Measurements from ENCODE around the gene PSPH. TPM values are rescaled to one million over a fixed set of nuclear protein-coding genes. Genes with fewer than 3 reads are reported as not detected.
"Not testable (repeated sequence)": the region's sequence is repeated elsewhere in the genome, so short reads cannot be mapped to it uniquely, and the experiment has no call there.

Gene PSPH
- total RNA-seq, 1 experiment from 2014 or later = 39.9 TPM

DNA sequence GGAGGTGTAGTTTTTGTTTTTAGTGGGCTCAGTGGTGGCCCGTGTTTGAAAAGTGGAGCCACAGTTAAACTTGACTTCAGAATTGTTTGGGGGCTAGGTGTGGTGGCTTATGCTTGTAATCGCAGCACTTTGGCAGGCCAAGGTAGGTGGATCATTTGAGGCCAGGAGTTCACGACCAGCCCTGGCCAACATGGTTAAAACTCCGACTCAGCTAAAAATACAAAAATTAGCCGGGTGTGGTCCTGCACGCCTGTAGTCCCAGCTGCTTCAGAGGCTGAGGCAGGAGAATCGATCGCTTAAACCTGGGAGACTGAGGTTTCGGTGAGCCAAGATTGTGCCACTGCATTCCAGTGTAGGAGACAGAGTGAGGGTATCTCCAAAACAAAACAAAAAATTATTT, 2.1 kb upstream of the PSPH start:
- Mint-ChIP-seq H3K9me3 (ENCODE audit: low read depth, unreplicated experiment) (no peaks in the 10 kb centered on the region), H3K27me3 (ENCODE audit: unreplicated experiment) (no peaks in the 10 kb centered on the region), H3K36me3 (ENCODE audit: insufficient read depth, unreplicated experiment) (peaks cover 97% of the 10 kb centered on the region), H3K4me1 (ENCODE audit: low read depth, unreplicated experiment) (peaks cover 50% of the 10 kb centered on the region), H3K27ac (ENCODE audit: unreplicated experiment) (peak overlapping the region; percentile 95), H3K4me3 (ENCODE audit: low read depth, unreplicated experiment) (peak overlapping the region; percentile 94)
- CTCF ChIA-PET = interaction anchor here (1.1 kb wide), 1 partner anchor 19 kb away, joined by 3 read pairs; no protein-coding TSS in a partner anchor
- TF ChIP-seq, protein P1, sequence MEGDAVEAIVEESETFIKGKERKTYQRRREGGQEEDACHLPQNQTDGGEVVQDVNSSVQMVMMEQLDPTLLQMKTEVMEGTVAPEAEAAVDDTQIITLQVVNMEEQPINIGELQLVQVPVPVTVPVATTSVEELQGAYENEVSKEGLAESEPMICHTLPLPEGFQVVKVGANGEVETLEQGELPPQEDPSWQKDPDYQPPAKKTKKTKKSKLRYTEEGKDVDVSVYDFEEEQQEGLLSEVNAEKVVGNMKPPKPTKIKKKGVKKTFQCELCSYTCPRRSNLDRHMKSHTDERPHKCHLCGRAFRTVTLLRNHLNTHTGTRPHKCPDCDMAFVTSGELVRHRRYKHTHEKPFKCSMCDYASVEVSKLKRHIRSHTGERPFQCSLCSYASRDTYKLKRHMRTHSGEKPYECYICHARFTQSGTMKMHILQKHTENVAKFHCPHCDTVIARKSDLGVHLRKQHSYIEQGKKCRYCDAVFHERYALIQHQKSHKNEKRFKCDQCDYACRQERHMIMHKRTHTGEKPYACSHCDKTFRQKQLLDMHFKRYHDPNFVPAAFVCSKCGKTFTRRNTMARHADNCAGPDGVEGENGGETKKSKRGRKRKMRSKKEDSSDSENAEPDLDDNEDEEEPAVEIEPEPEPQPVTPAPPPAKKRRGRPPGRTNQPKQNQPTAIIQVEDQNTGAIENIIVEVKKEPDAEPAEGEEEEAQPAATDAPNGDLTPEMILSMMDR (IDR thresholded peaks at IDR 0.05; ENCODE audit: unreplicated experiment) = no peak
- DNase-seq = no peak
- intact Hi-C loops (cut with micrococcal nuclease; ENCODE audit: unreplicated experiment) = no loop called here
- BruUV-seq (replicated peaks) = no TSS peak

GRCh38 chr7:56051053-56051338, 248 bp downstream of the PSPH start:
- Mint-ChIP-seq H3K9me3 (ENCODE audit: low read depth, unreplicated experiment) (no peaks in the 10 kb centered on the region), H3K27ac (ENCODE audit: unreplicated experiment) (peak overlapping the region; percentile 95), H3K4me3 (ENCODE audit: low read depth, unreplicated experiment) (peak overlapping the region; percentile 94), H3K27me3 (ENCODE audit: unreplicated experiment) (no peaks in the 10 kb centered on the region), H3K36me3 (ENCODE audit: insufficient read depth, unreplicated experiment) (peaks cover 88% of the 10 kb centered on the region), H3K4me1 (ENCODE audit: low read depth, unreplicated experiment) (peaks cover 53% of the 10 kb centered on the region)
- DNase-seq = no peak
- TF ChIP-seq, protein P1 (IDR thresholded peaks at IDR 0.05; ENCODE audit: unreplicated experiment) = no peak
- CTCF ChIA-PET = interaction anchor here (0.8 to 1.3 kb wide), 13 partner anchors 8 to 409 kb away, joined by 3 to 12 read pairs (median 4); partner anchors contain the start of genes CHCHD2, PHKG1 and SUMF2
- TSS peak; percentile 92 for BruUV-seq (replicated peaks)
- intact Hi-C loops (cut with micrococcal nuclease; ENCODE audit: unreplicated experiment) = loop anchor here (1.0 to 2.0 kb wide), 2 partner anchors 11 to 16 kb away; no protein-coding TSS in a partner anchor

GRCh38 chr7:56048763-56049162, 2.5 kb downstream of the PSPH start:
- peak overlapping the region; percentile 94 for H3K4me3 Mint-ChIP-seq (ENCODE audit: low read depth, unreplicated experiment)
- CTCF ChIA-PET = interaction anchor here (0.6 to 0.9 kb wide), 3 partner anchors 15 to 394 kb away, joined by 5 to 7 read pairs (median 6); no protein-coding TSS in a partner anchor

GRCh38 chr7:56048245-56048644, 3.0 kb downstream of the PSPH start:
- H3K27ac Mint-ChIP-seq (ENCODE audit: unreplicated experiment) = peak overlapping the region; percentile 95
- TF ChIP-seq, protein P1 (IDR thresholded peaks at IDR 0.05; ENCODE audit: unreplicated experiment) = no peak
- no TSS peak for BruUV-seq (replicated peaks)
- peaks cover 36% of the 10 kb centered on the region for H3K4me1 Mint-ChIP-seq (ENCODE audit: low read depth, unreplicated experiment)
- CTCF ChIA-PET = interaction anchor here (0.6 to 0.9 kb wide), 2 partner anchors 14 to 393 kb away, joined by 6 to 7 read pairs; no protein-coding TSS in a partner anchor
- intact Hi-C loops (cut with micrococcal nuclease; ENCODE audit: unreplicated experiment) = no loop called here
- no peak for DNase-seq
- peak overlapping the region; percentile 94 for H3K4me3 Mint-ChIP-seq (ENCODE audit: low read depth, unreplicated experiment)
- H3K36me3 Mint-ChIP-seq (ENCODE audit: insufficient read depth, unreplicated experiment) = peaks cover 60% of the 10 kb centered on the region
- no peaks in the 10 kb centered on the region for H3K9me3 Mint-ChIP-seq (ENCODE audit: low read depth, unreplicated experiment)
- H3K27me3 Mint-ChIP-seq (ENCODE audit: unreplicated experiment) = no peaks in the 10 kb centered on the region

More at GRCh38 chr7:56048763-56049162, 2.5 kb downstream of the PSPH start:
- BruUV-seq (replicated peaks); intact Hi-C loops (cut with micrococcal nuclease; ENCODE audit: unreplicated experiment); H3K27me3 Mint-ChIP-seq (ENCODE audit: unreplicated experiment); H3K9me3 Mint-ChIP-seq (ENCODE audit: low read depth, unreplicated experiment): not testable (repeated sequence)
- peaks cover 65% of the 10 kb centered on the region for H3K36me3 Mint-ChIP-seq (ENCODE audit: insufficient read depth, unreplicated experiment)
- peak; percentile 81 for DNase-seq
- peaks cover 41% of the 10 kb centered on the region for H3K4me1 Mint-ChIP-seq (ENCODE audit: low read depth, unreplicated experiment)
- H3K27ac Mint-ChIP-seq (ENCODE audit: unreplicated experiment) = peak overlapping the region; percentile 95

GRCh38 chr7:56047446-56048116, 3.7 kb downstream of the PSPH start:
- H3K27ac Mint-ChIP-seq (ENCODE audit: unreplicated experiment) = peak overlapping the region; percentile 85
- H3K9me3 Mint-ChIP-seq (ENCODE audit: low read depth, unreplicated experiment) = not testable (repeated sequence)

More at GRCh38 chr7:56047446-56048116, 3.7 kb downstream of the PSPH start:
- CTCF ChIA-PET = interaction anchor here (0.7 to 1.4 kb wide), 2 partner anchors 13 to 1332 kb away, joined by 3 to 4 read pairs; no protein-coding TSS in a partner anchor
- H3K27me3 Mint-ChIP-seq (ENCODE audit: unreplicated experiment); DNase-seq; BruUV-seq (replicated peaks); intact Hi-C loops (cut with micrococcal nuclease; ENCODE audit: unreplicated experiment): not testable (repeated sequence)
- peaks cover 60% of the 10 kb centered on the region for H3K36me3 Mint-ChIP-seq (ENCODE audit: insufficient read depth, unreplicated experiment)
- peaks cover 31% of the 10 kb centered on the region for H3K4me1 Mint-ChIP-seq (ENCODE audit: low read depth, unreplicated experiment)
- H3K4me3 Mint-ChIP-seq (ENCODE audit: low read depth, unreplicated experiment) = peak overlapping the region; percentile 48

Data from Calu3 (cell line).